ENCODE results near the gene SFI1. TPM values are rescaled to one million over a fixed set of nuclear protein-coding genes. Genes with fewer than 3 reads are reported as not detected.

The SFI1 gene
- total RNA-seq, 6 donors from 2014 or later, result 21.0 to 166 (median 51.7) TPM

DNA sequence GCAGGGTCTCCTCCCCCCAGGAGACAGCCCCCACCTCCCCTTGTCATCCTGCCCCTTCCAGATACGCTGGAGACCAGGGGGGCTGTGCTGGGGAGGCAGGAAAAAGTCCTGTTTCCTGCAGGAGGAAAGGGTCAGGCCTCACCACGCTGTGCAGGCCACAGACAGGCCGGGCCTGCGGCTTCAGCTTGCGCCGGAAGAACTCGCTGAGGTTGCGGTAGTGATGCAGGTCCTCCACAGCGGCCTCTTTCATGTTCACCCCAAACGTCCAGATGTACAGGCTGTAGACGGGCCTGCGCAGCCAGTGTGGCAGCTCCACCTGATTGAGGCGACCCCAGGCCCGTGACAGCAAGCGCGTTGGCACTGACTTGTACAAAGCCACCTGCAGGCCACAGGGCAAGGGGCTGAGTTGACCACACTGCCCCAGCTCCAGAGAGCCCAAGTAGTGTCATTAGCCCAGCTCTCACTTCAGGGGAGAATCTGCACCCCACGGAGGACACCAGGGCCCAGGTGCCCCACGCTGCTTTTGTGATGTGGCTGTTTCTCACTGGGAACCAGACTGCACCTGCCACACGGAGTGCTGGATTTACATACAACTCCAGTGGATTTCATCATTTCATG is 125.3 kb downstream of the SFI1 start:
- no peak for ATAC-seq (ENCODE audit: low FRiP score in 2 of 2)
- Histone ChIP-seq H3K4me1 (peaks cover 16 to 22% (median 18%) of the 10 kb centered on the region in 4 donors), H3K4me3 (no peak overlapping the region), H3K27me3 (no peaks in the 10 kb centered on the region), H3K36me3 (peaks cover 9 to 82% (median 61%) of the 10 kb centered on the region in 4 donors), H3K9me3 (no peaks in the 10 kb centered on the region), H3K27ac (no peak overlapping the region)
- no peak for DNase-seq
- TF ChIP-seq, protein P1, sequence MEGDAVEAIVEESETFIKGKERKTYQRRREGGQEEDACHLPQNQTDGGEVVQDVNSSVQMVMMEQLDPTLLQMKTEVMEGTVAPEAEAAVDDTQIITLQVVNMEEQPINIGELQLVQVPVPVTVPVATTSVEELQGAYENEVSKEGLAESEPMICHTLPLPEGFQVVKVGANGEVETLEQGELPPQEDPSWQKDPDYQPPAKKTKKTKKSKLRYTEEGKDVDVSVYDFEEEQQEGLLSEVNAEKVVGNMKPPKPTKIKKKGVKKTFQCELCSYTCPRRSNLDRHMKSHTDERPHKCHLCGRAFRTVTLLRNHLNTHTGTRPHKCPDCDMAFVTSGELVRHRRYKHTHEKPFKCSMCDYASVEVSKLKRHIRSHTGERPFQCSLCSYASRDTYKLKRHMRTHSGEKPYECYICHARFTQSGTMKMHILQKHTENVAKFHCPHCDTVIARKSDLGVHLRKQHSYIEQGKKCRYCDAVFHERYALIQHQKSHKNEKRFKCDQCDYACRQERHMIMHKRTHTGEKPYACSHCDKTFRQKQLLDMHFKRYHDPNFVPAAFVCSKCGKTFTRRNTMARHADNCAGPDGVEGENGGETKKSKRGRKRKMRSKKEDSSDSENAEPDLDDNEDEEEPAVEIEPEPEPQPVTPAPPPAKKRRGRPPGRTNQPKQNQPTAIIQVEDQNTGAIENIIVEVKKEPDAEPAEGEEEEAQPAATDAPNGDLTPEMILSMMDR (IDR thresholded peaks at IDR 0.05), result no peak
- TF ChIP-seq POLR2AphosphoS5 (IDR thresholded peaks at IDR 0.05) (no peak), POLR2A (IDR thresholded peaks at IDR 0.05) (no peak), EP300 (IDR thresholded peaks at IDR 0.05) (no peak)
- WGBS, 2 donors, result 80 to 88% methylated on average over 1 to 19 of the region's 19 CpGs

DNA sequence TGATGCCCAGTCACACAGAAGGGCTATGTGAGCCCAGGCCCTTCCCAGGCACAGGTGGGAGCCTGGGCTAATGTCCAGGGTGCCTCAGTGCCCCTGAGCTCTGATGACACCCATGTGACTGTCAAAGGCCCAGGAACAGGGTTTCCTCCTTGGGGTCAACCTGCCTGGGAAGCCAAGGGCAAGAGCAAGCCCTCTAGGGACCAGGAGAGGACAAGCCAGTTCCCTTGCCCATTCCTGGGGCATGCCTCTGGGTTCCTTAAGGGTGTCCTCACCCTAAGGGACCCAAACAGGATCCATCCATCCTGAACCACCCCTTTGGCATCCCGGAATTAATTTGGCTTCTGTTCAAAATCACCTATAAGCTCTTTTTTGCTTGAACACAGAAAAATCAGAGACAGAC is 126.6 kb downstream of the SFI1 start:
- Histone ChIP-seq H3K36me3 (peaks cover 9 to 68% (median 48%) of the 10 kb centered on the region in 4 donors), H3K27ac (peak overlapping the region in 1 of 4 donors; percentile 27), H3K4me3 (no peak overlapping the region), H3K9me3 (no peaks in the 10 kb centered on the region), H3K4me1 (peaks cover 27 to 31% (median 31%) of the 10 kb centered on the region in 4 donors), H3K27me3 (no peaks in the 10 kb centered on the region)
- ATAC-seq (ENCODE audit: low FRiP score in 2 of 2) (no peak), DNase-seq (no peak)
- TF ChIP-seq POLR2AphosphoS5 (IDR thresholded peaks at IDR 0.05) (no peak), POLR2A (IDR thresholded peaks at IDR 0.05) (no peak), EP300 (IDR thresholded peaks at IDR 0.05) (no peak)
- TF ChIP-seq, protein P1 (IDR thresholded peaks at IDR 0.05), result no peak
- 75 to 88% methylated on average over 1 of the region's 1 CpG for WGBS, 2 donors

DNA sequence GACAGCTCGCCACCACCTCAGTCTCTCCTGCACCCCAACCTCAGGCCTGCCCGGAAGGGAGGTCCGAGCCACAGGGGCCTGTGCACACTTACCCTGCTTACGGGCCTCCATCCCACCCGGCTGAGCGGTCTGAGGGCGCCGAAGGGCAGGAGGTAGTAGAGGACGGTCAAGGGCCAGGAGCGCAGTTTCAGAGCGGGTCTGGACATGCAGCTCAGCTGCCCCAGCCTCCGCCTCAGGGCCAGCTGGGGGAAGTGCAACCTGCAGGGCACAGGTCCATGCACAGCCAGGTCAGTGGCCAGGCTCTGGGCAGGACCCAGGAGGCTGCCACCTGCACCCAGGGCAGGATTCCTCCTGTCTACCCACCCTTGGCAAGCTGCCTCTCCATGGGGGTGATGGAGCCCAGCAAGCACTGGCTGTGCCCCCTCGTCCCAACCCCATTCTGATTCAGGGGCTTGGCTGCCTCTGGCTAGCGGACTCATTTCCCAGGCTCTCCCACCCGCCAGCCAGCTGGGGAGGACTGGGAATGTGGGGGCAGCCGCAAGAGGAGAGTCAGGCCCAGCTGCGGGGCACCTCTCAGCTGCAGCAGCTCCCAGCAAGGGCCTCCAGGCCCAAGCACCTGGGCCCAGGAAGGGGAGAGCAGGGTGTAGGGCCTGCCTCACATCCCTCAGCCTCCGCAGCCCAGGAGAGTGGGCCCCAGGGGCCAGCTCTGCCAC is 127.4 kb downstream of the SFI1 start:
- DNase-seq, result no peak
- ATAC-seq (ENCODE audit: low FRiP score in 2 of 2), result no peak
- 97% methylated on average over 18 of the region's 18 CpGs; no CpG with 5 or more reads in 1 of the 2 donors for WGBS, 2 donors
- TF ChIP-seq, protein P1 (IDR thresholded peaks at IDR 0.05), result no peak
- TF ChIP-seq POLR2AphosphoS5 (IDR thresholded peaks at IDR 0.05), result no peak
- TF ChIP-seq EP300 (IDR thresholded peaks at IDR 0.05), result no peak
- no peak overlapping the region for H3K4me3 ChIP-seq
- no peaks in the 10 kb centered on the region for H3K9me3 ChIP-seq
- H3K27me3 ChIP-seq, result no peaks in the 10 kb centered on the region
- peaks cover 9 to 60% (median 41%) of the 10 kb centered on the region in 4 donors for H3K36me3 ChIP-seq
- peaks cover 31 to 38% (median 37%) of the 10 kb centered on the region in 4 donors for H3K4me1 ChIP-seq
- no peak overlapping the region for H3K27ac ChIP-seq

DNA sequence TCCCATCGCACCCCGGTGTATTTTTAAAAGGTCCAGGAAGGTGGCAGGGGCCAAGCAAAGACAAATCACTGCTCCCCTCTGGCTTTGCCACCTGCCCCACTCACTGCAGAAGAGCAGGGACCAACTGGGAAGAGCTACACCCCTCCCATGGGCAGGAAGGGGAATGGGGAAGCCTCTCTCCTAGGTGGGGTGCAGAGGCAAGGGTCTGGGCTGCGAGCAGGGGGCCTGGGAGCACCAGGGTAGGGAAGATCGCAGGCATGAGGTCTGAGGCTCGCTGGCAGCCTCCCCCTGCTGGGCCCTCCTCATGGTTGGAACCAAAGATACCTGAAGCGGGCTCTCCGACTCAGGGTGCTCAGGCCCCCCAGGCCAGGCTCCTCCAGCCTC is 128.9 kb downstream of the SFI1 start:
- WGBS, 2 donors, result 86 to 94% methylated on average over 5 to 7 of the region's 7 CpGs
- DNase-seq, result no peak
- peaks cover 0 to 45% (median 26%) of the 10 kb centered on the region in 4 donors for H3K36me3 ChIP-seq
- no peak for ATAC-seq (ENCODE audit: low FRiP score in 2 of 2)
- no peaks in the 10 kb centered on the region for H3K27me3 ChIP-seq
- H3K4me3 ChIP-seq, result peak overlapping the region in 3 of 4 donors; percentile 1 to 27 (median 6)
- peak overlapping the region; percentile 35 to 94 (median 64) for H3K27ac ChIP-seq
- no peaks in the 10 kb centered on the region for H3K9me3 ChIP-seq
- peaks cover 43 to 52% (median 49%) of the 10 kb centered on the region in 4 donors for H3K4me1 ChIP-seq
- TF ChIP-seq POLR2A (IDR thresholded peaks at IDR 0.05) (no peak), POLR2AphosphoS5 (IDR thresholded peaks at IDR 0.05) (no peak), EP300 (IDR thresholded peaks at IDR 0.05) (no peak)
- TF ChIP-seq, protein P1 (IDR thresholded peaks at IDR 0.05), result no peak
